Fibroblast of villous mesenchyme (primary cell): ENCODE data around the gene ZNF236. TPM values are rescaled to one million over a fixed set of nuclear protein-coding genes. Genes with fewer than 3 reads are reported as not detected.

Experiments
- DNase-seq: peaks from one replicate; pipeline ENCODE4 v3.0.0-alpha.2; 2010; ENCODE audit warnings: low read depth
- H3K4me3 ChIP-seq: 2 replicates; pipeline ENCODE4 v1.5.1; 2011; ENCODE audit warnings: low read depth, mild to moderate bottlenecking, low read length
- total RNA-seq: library from RNA; depleted of rRNA; stranded (reverse); fragments of >200 nt; gene quantifications from 2 replicates; pipeline ENCODE4 v1.2.3, GENCODE V29; 2012
- TF ChIP-seq, protein P1 (sequence below): IDR thresholded peaks from 2 replicates; pipeline ENCODE4 v1.5.1; 2012; ENCODE audit warnings: low read depth, mild to moderate bottlenecking, low read length; ENCODE audit not compliant: insufficient read depth

Gene ZNF236
- total RNA-seq, 1 donor: 12.5 TPM

DNA sequence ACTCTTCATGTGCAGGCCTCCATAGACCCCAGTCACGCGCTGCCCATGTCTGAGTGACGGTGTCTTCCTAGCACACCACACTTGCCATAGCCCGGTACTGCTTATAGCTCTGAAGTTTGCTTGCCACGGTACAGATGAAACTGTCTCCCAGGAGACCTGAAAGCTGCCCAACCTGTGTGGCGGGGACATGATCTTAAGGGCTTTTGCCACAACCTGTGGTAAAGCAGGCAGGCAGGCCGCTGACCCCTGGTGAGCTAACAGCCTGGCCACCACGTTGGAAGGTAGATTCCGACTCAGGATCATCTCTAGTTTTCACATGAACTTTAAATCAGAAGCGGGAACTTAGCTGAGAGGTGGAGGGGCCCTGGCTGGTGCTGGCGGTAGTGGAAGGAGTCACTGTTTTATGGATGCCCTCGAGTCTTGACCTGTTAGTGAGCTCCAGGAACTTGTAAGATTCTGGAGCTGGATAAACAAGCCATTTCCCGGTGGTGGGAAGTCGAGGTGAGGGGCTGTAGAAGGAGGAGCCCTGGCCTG is 153.3 kb downstream of the ZNF236 start:
- TF ChIP-seq, protein P1, sequence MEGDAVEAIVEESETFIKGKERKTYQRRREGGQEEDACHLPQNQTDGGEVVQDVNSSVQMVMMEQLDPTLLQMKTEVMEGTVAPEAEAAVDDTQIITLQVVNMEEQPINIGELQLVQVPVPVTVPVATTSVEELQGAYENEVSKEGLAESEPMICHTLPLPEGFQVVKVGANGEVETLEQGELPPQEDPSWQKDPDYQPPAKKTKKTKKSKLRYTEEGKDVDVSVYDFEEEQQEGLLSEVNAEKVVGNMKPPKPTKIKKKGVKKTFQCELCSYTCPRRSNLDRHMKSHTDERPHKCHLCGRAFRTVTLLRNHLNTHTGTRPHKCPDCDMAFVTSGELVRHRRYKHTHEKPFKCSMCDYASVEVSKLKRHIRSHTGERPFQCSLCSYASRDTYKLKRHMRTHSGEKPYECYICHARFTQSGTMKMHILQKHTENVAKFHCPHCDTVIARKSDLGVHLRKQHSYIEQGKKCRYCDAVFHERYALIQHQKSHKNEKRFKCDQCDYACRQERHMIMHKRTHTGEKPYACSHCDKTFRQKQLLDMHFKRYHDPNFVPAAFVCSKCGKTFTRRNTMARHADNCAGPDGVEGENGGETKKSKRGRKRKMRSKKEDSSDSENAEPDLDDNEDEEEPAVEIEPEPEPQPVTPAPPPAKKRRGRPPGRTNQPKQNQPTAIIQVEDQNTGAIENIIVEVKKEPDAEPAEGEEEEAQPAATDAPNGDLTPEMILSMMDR: no peak
- no peak overlapping the region for H3K4me3 ChIP-seq
- no peak for DNase-seq

DNA sequence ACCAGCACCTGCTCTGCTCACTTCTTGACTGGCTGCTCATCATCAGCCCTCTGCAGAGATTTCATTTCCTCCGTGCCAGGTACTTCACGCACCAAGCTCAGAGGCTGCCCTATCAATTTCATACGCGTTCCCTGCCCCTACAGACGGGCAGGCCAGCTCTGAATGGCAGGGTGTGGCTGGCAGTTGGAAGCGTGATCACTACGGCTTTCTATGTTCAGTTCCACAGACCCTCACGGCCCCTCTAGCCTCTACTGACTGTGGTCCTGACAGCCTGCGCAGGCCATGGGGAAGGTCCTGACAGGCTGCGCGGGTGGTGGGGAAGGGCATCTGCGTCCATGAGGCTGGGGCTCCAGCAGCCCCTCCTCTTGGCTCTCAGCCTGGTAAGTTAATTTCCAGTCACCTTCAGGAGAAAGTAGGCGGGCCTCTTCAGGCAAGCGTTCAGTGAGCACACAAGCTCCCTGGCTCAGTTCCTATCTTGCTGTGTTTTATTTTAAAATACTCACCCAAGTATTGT is 154.8 kb downstream of the ZNF236 start:
- H3K4me3 ChIP-seq: no peak overlapping the region
- TF ChIP-seq, protein P1: no peak
- no peak for DNase-seq

DNA sequence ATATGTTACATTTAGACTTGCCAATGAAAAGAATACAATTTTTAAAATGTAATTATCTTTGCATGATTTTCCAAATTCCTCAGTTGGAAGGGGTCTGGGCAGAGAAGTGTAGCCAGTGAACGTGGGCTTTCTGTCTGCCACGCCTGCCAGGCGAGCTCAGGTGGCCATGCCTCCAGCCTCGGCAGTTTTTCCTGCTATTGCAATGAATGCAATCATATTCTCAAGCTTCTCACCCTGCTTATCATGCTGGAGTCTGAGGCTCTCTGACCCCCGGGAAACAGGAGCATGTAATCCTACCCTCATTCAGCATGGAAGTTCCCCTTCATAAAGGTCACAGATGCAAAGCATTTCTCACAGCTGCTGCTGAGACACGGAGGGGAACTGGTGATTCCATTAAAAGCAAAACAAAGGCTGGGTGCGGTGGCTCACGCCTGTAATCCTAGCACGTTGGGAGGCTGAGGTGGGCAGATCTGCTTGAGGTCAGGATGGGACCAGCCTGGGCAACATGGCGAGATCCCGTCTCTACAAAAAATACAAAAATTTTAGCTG is 155.4 kb downstream of the ZNF236 start:
- TF ChIP-seq, protein P1: no peak
- DNase-seq: no peak
- H3K4me3 ChIP-seq: no peak overlapping the region

DNA sequence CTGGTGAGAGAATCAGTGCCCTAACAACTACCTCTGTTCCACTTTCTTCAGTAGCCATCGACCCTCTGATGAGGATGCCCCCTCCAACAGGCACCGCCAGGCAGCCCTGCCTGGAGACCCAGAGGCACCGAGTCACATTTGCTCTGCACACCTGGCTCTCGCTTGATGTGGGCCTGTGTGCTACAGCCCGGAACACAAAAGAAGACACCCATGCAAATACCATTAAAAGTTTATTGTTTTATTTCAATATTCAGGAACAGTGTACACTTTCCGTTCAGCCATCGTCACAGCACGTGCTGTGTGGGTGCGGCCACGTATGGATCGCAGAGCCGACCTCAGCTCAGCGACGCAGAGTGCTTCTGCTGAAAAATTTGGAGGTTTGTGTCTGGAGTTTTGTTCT is 156.3 kb downstream of the ZNF236 start:
- DNase-seq: no peak
- no peak overlapping the region for H3K4me3 ChIP-seq
- TF ChIP-seq, protein P1: no peak

DNA sequence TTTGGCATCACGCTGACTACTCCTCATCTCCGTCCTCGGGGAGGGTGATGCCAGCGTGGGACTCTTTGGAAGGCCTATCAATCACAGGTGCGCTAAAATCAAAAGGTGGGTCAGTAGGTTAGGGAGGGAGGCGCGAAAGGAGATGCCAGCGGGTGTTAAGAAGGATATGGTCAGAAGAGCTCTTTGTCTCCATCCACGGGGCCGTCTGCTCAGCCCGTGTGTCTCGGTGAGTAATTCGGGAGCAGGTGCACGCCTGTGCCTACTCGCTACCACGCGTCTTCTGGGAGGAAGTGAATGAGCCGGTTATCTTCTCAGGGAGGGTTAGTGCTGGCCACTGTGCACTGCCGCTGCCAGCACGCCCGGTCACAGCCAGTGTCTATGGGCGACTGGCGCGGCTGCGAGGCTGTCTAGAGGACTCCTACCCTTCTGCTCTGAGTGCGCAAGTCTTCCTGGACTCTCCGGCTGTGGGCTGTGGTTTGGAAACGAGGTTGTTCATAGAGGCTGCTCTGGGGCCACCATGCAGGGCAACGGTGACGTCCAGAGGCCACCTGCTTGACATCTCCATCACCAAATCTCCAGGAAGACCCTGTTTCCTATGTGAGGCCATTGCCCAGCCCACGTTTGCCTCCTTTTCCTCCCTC is 156.9 kb downstream of the ZNF236 start:
- no peak overlapping the region for H3K4me3 ChIP-seq
- TF ChIP-seq, protein P1: no peak
- DNase-seq: no peak

DNA sequence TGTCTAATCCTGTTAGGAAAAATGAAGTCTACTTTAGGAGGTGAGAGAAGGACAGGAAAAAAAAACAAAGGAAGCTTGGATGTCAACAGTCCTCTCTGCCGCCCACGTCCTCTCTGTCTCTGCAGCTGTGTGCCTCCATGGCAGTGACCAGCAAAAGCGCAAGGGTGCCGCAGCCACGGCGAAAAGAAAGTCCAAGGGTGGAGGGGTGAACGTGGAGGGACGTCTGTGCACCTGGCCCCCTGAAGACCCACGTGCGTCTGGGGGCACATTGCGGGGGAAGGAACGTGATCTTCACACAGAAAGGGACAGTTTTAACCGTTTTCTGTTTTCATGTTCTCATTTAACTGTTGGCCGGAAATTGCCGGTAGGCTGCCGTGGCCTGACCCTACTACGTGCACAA is 157.5 kb downstream of the ZNF236 start:
- H3K4me3 ChIP-seq: no peak overlapping the region
- no peak for DNase-seq
- TF ChIP-seq, protein P1: no peak
